UCSD-AML1 (cell line): ENCODE data around the gene PFN3.

ENCODE experiments used
- DNase-seq: peaks from one replicate; lab custom pipeline; 2025; ENCODE audit not compliant: unreplicated experiment; lab: John Stamatoyannopoulos, UW

The PFN3 gene

GRCh38 chr5:177438468-177438867 is 38.0 kb upstream of the PFN3 start:
- DNase-seq: no peak

DNA sequence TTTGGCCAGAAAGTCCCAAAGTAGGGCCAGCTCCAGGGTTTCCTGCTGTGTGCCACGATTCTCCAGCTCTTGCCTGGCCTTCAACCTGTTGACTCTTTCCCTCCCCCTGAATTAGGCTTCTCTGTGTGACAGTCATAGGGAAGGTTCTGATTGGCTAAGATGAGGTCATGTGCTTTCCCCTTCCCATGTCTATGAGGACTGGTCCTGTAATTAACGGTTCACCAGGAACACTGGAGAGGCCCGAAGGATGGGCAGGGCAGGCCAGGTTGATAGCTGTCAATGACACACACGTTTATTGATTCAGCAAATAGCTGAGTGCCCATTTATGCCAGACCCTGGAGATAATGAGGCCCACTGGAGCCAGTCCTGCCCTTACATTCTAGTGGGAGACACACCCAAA is 37.2 kb upstream of the PFN3 start:
- no peak for DNase-seq

DNA sequence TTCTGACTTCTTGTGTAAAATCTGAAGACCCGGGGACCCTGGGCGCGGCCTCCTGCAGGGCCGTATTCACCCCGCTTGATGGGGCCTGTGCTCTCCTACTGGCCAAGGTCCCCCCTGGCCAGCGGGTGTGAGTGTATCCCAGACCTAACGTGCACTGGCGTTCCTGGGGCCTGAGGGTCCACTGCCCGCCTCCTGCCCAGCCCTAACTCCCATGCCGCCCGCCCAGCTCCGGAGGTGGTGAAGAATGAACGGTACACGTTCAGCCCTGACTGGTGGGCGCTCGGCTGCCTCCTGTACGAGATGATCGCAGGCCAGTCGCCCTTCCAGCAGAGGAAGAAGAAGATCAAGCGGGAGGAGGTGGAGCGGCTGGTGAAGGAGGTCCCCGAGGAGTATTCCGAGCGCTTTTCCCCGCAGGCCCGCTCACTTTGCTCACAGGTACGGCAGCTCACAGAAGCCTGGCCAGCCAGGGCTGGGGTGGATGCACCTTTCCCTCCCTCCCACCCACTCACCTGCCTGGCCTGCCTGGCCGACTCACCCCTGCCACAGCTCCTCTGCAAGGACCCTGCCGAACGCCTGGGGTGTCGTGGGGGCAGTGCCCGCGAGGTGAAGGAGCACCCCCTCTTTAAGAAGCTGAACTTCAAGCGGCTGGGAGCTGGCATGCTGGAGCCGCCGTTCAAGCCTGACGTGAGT is 35.5 kb upstream of the PFN3 start:
- DNase-seq: no peak

- no peak for DNase-seq
These were observed 34.7 kb upstream of the PFN3 start for GRCh38 chr5:177434942-177435738.

- no peak for DNase-seq
These were observed 34.0 kb upstream of the PFN3 start for GRCh38 chr5:177434437-177434836.

GRCh38 chr5:177433658-177434217 is 33.3 kb upstream of the PFN3 start:
- DNase-seq: no peak

DNA sequence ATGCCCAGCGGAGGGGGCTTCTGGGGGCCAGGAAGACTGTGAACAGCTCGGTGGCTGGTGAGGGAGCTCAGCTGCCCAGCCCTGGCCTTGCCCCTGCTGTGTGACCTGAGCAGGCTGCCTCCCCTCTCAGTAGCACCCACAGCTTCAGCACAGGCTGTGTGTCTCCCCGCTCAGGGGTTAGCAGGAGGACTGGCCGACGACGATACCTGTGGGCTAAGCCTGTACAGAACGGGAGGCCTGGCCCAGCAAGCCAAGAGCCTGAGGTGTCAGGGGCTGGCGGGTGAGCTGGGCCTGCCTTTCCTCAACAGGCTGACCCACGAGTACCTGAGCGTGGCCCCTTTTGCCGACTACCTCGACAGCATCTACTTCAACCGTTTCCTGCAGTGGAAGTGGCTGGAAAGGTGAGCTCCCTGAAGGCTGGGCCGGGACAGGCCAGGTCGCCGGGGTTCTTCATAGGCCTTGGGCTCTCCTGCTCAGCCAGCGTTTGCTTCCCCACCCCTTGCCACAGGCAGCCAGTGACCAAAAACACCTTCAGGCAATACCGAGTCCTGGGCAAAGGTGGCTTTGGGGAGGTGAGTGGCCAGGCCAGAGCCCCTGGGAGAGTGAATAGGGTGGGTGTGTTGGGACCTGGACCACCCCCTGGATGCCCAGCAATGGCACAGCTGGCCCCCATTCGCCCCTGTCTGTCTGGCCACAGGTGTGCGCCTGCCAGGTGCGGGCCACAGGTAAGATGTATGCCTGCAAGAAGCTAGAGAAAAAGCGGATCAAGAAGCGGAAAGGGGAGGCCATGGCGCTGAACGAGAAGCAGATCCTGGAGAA is 32.6 kb upstream of the PFN3 start:
- no peak for DNase-seq

- DNase-seq: no peak
These were observed 31.8 kb upstream of the PFN3 start for GRCh38 chr5:177432143-177432838.

DNA sequence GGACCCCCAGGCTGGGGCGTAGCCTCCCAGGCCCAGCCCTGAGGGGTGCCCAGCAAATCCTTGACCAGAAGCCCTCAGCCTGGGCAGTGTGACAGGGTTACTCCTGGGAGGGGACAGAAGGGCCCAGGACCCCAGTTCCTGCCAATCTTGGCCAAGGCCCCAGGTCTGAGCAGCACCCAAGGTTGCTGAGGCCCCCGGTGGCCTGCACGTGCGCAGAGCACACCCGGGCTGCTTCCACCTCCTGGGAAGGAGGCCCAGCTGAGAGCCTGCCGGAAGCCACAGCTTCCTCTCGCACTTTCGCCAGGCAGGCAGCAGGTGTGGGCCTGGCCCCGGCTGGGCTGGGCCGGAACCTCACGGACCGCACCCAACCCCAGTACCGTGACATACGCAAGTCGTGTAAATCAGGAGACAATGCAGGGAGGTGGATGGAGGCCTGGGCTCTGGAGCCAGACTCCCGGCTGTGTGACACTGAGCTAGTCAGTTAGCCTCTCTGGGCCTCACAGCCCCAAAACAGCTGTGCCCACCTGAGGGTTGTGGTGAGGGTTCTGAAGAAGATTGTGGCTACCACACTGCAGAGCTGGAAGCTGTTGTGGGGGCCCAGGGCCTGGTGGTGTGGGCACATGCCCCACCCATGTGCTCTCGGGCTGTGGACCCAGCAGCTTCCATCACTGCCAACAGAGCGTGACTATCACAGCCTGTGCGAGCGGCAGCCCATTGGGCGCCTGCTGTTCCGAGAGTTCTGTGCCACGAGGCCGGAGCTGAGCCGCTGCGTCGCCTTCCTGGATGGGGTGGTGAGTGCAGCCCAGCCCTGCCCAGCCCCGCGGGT is 31.1 kb upstream of the PFN3 start:
- DNase-seq: peak; percentile 83

DNA sequence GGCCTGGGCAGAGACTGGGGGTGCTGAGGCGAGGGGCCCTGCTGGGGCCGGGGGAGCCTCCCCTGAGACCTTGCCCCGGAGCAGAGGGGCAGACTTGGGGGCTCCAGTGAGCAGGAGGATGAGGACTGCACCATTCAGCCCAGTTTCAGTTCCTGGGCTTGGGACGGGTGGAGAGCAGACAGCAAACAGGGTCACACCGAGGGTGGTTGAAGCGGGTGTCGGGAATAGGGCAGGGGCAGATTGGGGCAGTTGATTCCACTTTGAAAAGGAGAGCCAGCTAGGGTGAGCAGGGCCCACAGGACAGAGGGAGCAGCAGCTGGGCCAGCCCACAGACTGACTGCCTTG is 30.5 kb upstream of the PFN3 start:
- DNase-seq: no peak

GRCh38 chr5:177430140-177430951 is 29.9 kb upstream of the PFN3 start:
- no peak for DNase-seq

GRCh38 chr5:177429248-177430040 is 29.0 kb upstream of the PFN3 start:
- DNase-seq: peak; percentile 89

GRCh38 chr5:177428574-177429217 is 28.2 kb upstream of the PFN3 start:
- DNase-seq: no peak

DNA sequence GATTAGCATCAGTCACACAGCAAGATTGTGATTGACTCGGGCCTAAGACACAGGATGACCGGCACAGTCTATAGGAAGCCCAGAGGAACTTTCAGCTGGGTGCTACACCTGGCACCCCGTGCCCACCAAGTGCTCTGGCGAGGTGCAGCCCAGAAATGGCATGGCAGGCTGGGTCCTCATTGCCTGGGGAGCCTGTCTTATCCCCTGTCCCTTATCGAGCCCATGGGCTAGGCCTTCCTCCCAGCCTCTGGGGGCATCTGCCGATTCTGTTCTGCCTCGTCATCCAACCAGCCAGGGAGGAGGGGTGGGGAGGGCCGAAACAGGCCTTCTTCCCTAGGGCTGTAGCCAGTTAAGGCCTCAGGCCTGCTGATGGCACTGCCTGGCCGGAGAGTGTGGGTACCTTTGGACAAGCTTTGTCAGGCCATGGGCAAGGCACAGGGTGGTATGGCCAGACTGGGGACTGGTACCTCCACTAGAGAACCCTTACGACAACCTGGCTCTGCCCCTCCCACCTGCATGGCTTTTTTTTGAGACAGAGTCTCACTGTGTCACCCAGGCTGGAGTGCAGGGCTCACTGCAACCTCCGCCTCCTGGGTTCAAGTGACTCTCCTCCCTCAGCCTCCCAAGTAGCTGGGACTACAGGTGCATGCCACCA is 27.6 kb upstream of the PFN3 start:
- peak; percentile 57 for DNase-seq

- no peak for DNase-seq
These were observed 26.9 kb upstream of the PFN3 start for GRCh38 chr5:177427211-177427822.

- peak; percentile 57 for DNase-seq
These were observed 26.2 kb upstream of the PFN3 start, which contains the start of gene GRK6 for GRCh38 chr5:177426566-177427210. TSS of gene GRK6 (plus strand) at chr5:177426676. CDS start at chr5:177426846, 170 bp downstream.
